Erythroblast (primary cell): ENCODE measurements around the gene LACRT.

Experiments used
- GATA1 ChIP-seq: IDR thresholded peaks from 2 replicates; pipeline ENCODE4 v1.6.1; 2011; ENCODE audit warnings: low read depth, mild to moderate bottlenecking, control low read depth, low read length, moderate library complexity
- POLR2A ChIP-seq: IDR thresholded peaks from 2 replicates; pipeline ENCODE4 v1.6.1; 2011; ENCODE audit warnings: mild to moderate bottlenecking, low read length

- TF ChIP-seq POLR2A (no peak), GATA1 (no peak)
These were observed 22.4 kb downstream of the LACRT start for GRCh38 chr12:54612225-54612750.
